Large intestine (tissue), 3 donors: ENCODE data around the gene HMGN4. TPM values are rescaled to one million over a fixed set of nuclear protein-coding genes. Genes with fewer than 3 reads are reported as not detected.

Source experiments
- DNase-seq, 2 donors: peaks; one replicate each; pipeline versions ENCODE4 v3.0.0 to v3.0.0-alpha.2; 2013
- H3K27ac ChIP-seq: one replicate; pipeline ENCODE4 v1.5.1; 2013; ENCODE audit warnings: low read length
- H3K27me3 ChIP-seq: 2 replicates; pipeline ENCODE4 v1.6.1; 2013; ENCODE audit warnings: low read length; ENCODE audit not compliant: control insufficient read depth, insufficient read depth
- H3K36me3 ChIP-seq: 2 replicates; pipeline ENCODE4 v1.6.1; 2013; ENCODE audit warnings: low read length; ENCODE audit not compliant: control insufficient read depth, insufficient read depth
- H3K4me1 ChIP-seq: one replicate; pipeline ENCODE4 v1.6.1; 2013; ENCODE audit warnings: low read length; ENCODE audit not compliant: control insufficient read depth, insufficient read depth
- H3K4me3 ChIP-seq: one replicate; pipeline ENCODE4 v1.5.1; 2013; ENCODE audit warnings: low read length
- H3K9me3 ChIP-seq: one replicate; pipeline ENCODE4 v1.6.1; 2013; ENCODE audit warnings: mild to moderate bottlenecking, low read depth, low read length, moderate library complexity; ENCODE audit not compliant: control insufficient read depth
- WGBS: methylation state at CpG from one replicate; pipeline ENCODE4 v1.1.5; 2013; ENCODE audit warnings: low lambda C conversion rate; ENCODE audit not compliant: insufficient coverage; 5-methylcytosine and 5-hydroxymethylcytosine counted together
- polyA plus RNA-seq: library from polyadenylated mRNA; unstranded; fragments of 120-200 nt; gene quantifications from one replicate; pipeline ENCODE4 v1.2.1, GENCODE V29; 2013

The HMGN4 gene
- polyA plus RNA-seq, 1 donor, result 79.0 TPM

DNA sequence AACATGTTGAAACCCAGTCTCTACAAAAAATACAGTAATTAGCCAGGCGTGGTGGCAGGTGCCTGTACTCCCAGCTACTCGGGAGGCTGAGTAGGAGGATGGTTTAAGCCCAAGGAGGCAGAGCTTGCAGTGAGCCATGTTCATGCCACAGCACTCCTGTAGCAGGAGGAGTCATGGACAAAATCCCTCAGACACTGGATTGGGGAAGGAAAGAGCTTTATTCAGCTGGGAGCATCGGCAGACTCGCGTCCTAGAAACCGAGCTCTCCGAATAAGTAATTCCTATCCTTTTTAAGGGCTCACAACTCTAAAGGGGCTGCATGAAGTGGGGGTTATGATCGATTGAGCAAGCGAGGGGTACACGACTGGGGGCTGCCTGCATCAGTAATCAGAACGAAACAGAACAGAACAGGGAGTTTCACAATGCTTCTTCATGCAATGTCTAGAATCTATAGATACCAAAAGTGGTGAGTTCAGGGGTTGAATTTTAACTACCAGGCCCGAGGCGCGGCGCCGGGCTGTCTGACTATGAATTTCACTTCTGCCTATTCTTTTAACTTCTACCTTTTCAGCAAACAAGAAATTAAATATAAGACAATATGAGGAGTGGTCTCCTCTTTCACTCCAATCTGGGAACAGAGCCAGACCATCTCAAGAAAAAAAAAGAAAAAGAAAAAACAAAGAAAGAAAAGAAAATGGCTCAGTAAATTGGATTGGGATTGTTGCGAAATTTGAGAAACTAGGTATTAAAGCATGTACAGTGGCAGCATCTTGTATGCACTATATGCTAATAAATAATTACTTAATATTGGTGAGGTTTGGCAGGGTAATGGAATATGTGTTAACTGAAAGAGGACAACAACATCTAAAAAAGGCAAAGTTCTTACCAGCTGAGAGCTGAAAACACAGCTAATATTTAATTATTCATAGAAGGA, 23.6 kb downstream of the HMGN4 start:
- Histone ChIP-seq H3K4me3 (no peak overlapping the region), H3K4me1 (no peaks in the 10 kb centered on the region), H3K36me3 (no peaks in the 10 kb centered on the region), H3K27me3 (no peaks in the 10 kb centered on the region), H3K27ac (no peak overlapping the region), H3K9me3 (no peaks in the 10 kb centered on the region)
- DNase-seq, result no peak
- WGBS, result 27% methylated on average over 3 of the region's 17 CpGs

DNA sequence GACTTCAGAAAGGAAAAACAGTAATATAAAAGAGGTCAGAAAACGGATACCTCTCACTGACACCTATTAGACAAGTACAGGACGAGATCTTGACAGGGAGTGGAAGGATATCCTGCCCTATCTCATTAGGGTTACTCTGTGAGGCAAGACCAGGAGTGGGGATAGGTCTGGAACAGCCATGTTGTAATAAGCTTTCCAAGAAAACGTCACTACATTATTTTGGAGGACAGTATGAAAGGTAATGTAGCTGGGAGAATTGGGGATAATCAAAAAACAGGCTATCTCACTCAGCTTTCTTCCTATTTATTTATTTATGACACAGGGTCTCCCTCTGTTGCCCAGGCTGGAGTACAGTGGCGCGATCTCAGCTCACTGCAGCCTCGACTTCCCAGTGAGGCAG, 25.3 kb downstream of the HMGN4 start:
- no peak overlapping the region for H3K4me3 ChIP-seq

DNA sequence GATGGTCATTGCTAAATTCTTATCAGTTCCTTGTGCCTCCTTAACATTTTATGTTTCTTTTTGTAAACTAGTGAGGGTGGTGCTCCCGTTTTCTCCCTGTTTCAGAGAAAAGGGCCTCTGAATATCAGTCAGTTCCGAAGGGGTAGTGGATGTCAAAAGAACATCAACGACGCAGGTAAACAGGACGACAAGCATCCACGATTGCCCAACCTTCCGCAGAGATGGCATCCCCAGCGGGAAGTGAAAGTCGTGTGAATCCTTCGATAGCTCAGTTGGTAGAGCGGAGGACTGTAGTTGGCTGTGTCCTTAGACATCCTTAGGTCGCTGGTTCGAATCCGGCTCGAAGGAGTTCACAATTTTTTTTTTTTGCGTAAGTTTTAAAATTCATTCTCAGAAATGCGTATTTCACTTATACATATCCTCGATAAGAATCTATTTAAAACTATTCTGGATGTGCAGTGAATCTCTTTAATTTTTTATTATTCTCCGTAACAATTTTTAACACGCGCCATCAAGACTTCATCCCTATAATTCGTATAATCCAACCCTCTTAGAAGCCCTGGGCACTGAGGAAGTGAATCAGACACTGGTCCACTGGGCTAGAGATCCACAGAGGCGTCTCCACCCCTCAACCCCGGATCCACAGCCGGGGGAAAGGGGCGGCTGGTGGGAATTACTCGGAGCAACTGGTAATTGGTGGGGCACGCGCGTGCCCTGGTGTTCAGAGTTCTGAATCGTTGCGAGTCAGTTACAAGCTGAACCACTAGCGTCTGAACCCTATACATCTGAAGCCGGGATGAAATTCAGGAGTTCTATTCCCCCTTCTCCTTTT, 30.7 kb downstream of the HMGN4 start:
- Histone ChIP-seq H3K36me3 (no peaks in the 10 kb centered on the region), H3K27me3 (no peaks in the 10 kb centered on the region), H3K9me3 (no peaks in the 10 kb centered on the region), H3K4me3 (peak overlapping the region; percentile 62), H3K4me1 (peaks cover 5% of the 10 kb centered on the region), H3K27ac (no peak overlapping the region)
- 0% methylated on average over 6 of the region's 34 CpGs for WGBS
- peak; percentile 90 to 93 for DNase-seq

More for the DNA sequence above, 25.3 kb downstream of the HMGN4 start:
- Histone ChIP-seq H3K36me3 (no peaks in the 10 kb centered on the region), H3K9me3 (no peaks in the 10 kb centered on the region), H3K27me3 (no peaks in the 10 kb centered on the region), H3K4me1 (no peaks in the 10 kb centered on the region), H3K27ac (no peak overlapping the region)
- WGBS, result no CpG with 5 or more reads among the region's 6 CpGs
- DNase-seq, result no peak

DNA sequence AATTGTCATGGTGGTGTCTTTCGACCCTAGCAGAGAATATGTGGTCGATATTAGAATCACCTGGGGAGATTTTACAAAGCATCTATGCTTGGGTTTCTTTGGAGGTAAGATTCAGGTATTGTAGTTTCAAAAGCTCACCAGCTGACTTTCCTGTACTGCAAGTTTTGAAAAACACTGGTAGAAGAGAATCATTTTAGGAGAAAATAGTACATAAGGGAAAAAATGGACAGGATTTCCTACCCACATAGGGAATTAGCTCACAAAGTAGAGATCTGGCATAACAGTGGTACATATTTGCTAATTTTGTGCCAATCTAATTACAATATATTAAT, 31.2 kb downstream of the HMGN4 start:
- peaks cover 5% of the 10 kb centered on the region for H3K4me1 ChIP-seq
- no peaks in the 10 kb centered on the region for H3K9me3 ChIP-seq
- H3K4me3 ChIP-seq, result peak overlapping the region; percentile 62
- 50% methylated on average over 1 of the region's 2 CpGs for WGBS
- no peak overlapping the region for H3K27ac ChIP-seq
- no peaks in the 10 kb centered on the region for H3K36me3 ChIP-seq
- DNase-seq, result no peak
- no peaks in the 10 kb centered on the region for H3K27me3 ChIP-seq

DNA sequence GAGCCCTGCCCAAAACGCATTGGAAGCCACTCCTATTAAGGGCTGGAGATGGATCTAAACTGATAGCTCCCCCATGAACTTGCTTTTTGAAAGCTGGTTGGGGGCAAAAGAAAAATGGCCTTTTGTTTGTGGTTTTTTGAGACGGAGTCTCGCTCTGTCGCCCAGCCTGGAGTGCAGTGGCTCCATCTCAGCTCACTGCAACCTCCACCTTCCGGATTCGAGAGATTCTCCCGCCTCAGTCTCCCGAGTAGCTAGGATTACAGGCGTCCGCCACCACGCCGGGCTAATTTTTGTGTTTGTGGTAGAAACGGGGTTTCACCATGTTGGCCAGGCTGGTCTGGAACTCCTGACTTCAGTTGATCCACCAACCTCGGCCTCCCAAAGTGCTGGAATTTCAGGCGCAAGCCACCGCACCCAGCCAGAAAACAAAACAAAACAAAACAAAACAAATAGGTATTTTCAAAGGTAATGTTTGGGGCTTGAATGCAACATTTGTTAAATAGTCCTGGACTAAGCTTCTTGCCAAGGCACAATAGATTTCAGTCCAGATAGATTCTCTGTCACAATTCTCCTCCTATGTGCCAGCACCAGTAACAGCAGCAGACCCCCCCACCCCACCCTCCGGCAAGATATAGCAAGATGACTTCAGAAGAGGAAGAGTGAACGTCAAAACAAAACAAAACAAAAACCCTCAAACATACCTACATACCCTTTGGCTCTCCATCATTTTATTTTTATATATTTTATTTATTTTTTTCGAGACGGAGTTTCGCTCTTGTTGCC, 32.1 kb downstream of the HMGN4 start:
- no peak for DNase-seq
- H3K4me3 ChIP-seq, result no peak overlapping the region
- 91% methylated on average over 4 of the region's 21 CpGs for WGBS
- H3K27me3 ChIP-seq, result peaks cover 6% of the 10 kb centered on the region
- no peaks in the 10 kb centered on the region for H3K36me3 ChIP-seq
- H3K4me1 ChIP-seq, result peaks cover 5% of the 10 kb centered on the region
- H3K9me3 ChIP-seq, result no peaks in the 10 kb centered on the region
- H3K27ac ChIP-seq, result no peak overlapping the region

DNA sequence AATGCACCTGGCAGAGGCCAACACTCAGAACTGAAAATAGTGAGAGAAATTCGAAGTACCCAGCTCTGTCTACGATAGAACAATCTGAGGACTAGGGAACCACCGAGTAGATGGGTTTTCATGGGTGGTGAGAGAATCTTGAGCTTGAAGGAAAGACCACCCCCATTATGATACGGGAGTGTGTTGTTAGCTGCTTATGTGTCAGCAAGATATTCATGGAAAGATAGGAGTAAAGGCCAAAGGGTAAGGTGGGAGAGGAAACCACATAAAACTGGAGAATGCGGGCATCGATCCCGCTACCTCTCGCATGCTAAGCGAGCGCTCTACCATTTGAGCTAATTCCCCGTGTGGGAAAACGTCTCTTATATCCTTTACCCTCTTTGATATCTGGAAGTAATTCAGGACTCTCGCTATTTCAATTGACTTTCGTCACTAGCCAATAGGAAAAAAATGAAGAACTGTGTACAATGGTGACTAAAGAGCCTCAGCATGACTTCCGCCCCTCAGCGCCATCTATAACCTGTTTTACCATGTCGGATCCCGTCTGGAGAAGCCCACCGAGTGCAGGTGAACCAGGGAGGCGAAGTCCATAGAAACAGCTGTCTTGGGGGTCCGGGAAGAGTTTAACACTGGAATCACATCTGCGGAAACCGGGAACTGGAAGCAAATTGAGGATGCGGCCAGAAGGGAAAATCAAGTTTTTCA, 33.6 kb downstream of the HMGN4 start:
- Histone ChIP-seq H3K4me1 (peaks cover 5% of the 10 kb centered on the region), H3K27ac (peak overlapping the region; percentile 18), H3K36me3 (no peaks in the 10 kb centered on the region), H3K4me3 (peak overlapping the region; percentile 65), H3K9me3 (no peaks in the 10 kb centered on the region), H3K27me3 (peaks cover 21% of the 10 kb centered on the region)
- peak; percentile 69 to 79 for DNase-seq
- no CpG with 5 or more reads among the region's 24 CpGs for WGBS

DNA sequence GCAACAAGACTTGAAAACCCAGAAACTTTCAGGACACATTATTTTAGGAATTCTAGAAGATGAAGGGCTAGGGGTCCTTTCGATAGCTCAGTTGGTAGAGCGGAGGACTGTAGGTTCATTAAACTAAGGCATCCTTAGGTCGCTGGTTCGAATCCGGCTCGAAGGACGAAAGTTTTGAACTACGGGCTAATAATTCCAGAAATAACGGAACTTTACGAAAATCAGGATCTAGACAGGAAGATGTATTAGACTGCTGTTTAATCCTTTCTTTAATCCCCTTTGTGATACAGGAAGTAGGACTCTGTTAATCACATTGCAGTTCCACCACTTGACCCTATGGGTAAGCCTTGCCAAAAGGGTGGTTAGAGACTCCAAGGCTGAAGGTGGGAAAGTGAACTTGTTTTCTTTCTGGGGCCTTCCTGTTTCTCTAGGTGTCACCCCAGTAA, 37.4 kb downstream of the HMGN4 start:
- Histone ChIP-seq H3K36me3 (no peaks in the 10 kb centered on the region), H3K4me1 (peaks cover 9% of the 10 kb centered on the region), H3K27me3 (peaks cover 44% of the 10 kb centered on the region), H3K4me3 (no peak overlapping the region), H3K9me3 (no peaks in the 10 kb centered on the region), H3K27ac (no peak overlapping the region)
- DNase-seq, result no peak
- WGBS, result no CpG with 5 or more reads among the region's 10 CpGs

DNA sequence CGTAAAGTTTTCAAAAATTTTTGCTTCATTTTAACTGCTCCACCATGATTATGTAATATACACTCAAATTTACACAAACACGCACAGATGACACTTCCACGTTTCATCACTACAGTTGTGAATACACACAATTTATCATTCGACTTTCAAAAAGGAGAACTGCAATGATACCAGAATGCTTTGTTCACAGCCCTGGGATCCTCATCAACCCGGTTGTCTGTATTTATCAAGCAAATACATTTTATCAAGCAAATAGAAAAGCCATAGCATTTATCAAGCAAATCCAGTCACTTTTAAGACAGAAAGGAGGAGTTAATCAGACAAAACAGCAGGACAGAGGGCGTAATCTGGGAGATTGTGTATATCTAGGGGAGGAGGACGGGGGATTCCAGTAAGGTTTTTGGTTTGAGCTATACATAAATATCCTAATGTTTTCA, 38.3 kb downstream of the HMGN4 start:
- peaks cover 9% of the 10 kb centered on the region for H3K4me1 ChIP-seq
- H3K36me3 ChIP-seq, result no peaks in the 10 kb centered on the region
- no peak for DNase-seq
- peaks cover 46% of the 10 kb centered on the region for H3K27me3 ChIP-seq
- WGBS, result 67% methylated on average over 1 of the region's 7 CpGs
- no peaks in the 10 kb centered on the region for H3K9me3 ChIP-seq
- H3K27ac ChIP-seq, result no peak overlapping the region
- H3K4me3 ChIP-seq, result no peak overlapping the region

DNA sequence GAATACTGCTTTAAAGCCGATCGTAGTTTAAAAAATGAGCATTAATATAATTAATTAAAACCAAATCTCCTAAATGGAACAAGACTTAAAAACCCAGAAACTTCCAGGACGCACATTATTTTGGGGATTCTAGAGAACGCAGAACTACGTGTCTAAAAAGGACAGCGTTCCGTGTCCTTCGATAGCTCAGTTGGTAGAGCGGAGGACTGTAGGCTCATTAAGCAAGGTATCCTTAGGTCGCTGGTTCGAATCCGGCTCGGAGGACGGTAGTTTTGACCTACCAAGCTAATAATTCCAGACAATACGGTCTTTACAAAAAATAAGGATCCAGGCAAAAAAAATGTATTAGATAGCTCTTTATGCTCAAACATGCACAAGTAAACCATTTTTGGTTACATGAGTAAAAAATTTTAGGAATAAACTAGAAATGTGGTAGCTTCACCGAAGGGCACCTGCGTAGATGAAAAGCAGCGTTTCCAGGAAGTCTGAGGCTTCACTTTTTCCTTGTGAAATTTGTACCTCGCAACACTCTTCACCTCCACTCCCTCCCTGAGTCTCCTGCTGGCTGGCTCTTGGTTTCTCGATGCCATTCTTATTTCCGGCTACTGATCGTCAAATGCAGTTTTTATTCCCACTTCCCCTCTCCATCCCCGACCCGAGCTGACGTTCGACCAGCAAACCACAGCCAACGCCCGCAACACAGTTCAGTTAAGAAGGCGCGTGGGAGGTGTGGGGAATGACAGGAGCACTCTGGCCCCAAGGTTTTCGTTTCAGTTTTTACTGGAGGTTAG, 39.0 kb downstream of the HMGN4 start:
- Histone ChIP-seq H3K27ac (no peak overlapping the region), H3K27me3 (peaks cover 52% of the 10 kb centered on the region), H3K9me3 (no peaks in the 10 kb centered on the region), H3K4me3 (peak overlapping the region; percentile 6), H3K36me3 (no peaks in the 10 kb centered on the region), H3K4me1 (peaks cover 6% of the 10 kb centered on the region)
- DNase-seq, result peak in 1 of 2 donors; percentile 41
- 7% methylated on average over 6 of the region's 31 CpGs for WGBS
